HUES64 (cell line): Measurements from ENCODE around the gene FAM131C.
"Not testable (repeated sequence)": the region's sequence is repeated elsewhere in the genome, so short reads cannot be mapped to it uniquely, and the experiment has no call there.

Experiments used
- H3K27ac ChIP-seq: 2 replicates; pipeline ENCODE4 v1.7.0; 2013; ENCODE audit warnings: low read depth, low read length, inconsistent platforms
- H3K27me3 ChIP-seq: 2 replicates; pipeline ENCODE4 v1.6.1; 2013; ENCODE audit warnings: mild to moderate bottlenecking, low read length; ENCODE audit not compliant: insufficient read depth
- H3K36me3 ChIP-seq: 2 replicates; pipeline ENCODE4 v1.6.1; 2013; ENCODE audit warnings: mild to moderate bottlenecking, low read length; ENCODE audit not compliant: insufficient read depth
- H3K4me1 ChIP-seq: 2 replicates; pipeline ENCODE4 v1.6.1; 2013; ENCODE audit warnings: mild to moderate bottlenecking, low read length, moderate library complexity; ENCODE audit not compliant: insufficient read depth
- H3K4me3 ChIP-seq: 2 replicates; pipeline ENCODE4 v1.5.1; 2013; ENCODE audit warnings: mild to moderate bottlenecking, low read length, moderate library complexity
- H3K9ac ChIP-seq: 2 replicates; pipeline ENCODE4 v1.6.1; 2013; ENCODE audit warnings: mild to moderate bottlenecking, low read depth, low read length
- H3K9me3 ChIP-seq: 2 replicates; pipeline ENCODE4 v1.6.1; 2013; ENCODE audit warnings: low read depth, low read length; ENCODE audit not compliant: insufficient read depth
- WGBS: fragments of 150-250, 120-280 bp; methylation state at CpG from one replicate; pipeline ENCODE4 v1.1.7; 2013; ENCODE audit warnings: missing lambda C conversion rate; 5-methylcytosine and 5-hydroxymethylcytosine counted together

FAM131C gene

DNA sequence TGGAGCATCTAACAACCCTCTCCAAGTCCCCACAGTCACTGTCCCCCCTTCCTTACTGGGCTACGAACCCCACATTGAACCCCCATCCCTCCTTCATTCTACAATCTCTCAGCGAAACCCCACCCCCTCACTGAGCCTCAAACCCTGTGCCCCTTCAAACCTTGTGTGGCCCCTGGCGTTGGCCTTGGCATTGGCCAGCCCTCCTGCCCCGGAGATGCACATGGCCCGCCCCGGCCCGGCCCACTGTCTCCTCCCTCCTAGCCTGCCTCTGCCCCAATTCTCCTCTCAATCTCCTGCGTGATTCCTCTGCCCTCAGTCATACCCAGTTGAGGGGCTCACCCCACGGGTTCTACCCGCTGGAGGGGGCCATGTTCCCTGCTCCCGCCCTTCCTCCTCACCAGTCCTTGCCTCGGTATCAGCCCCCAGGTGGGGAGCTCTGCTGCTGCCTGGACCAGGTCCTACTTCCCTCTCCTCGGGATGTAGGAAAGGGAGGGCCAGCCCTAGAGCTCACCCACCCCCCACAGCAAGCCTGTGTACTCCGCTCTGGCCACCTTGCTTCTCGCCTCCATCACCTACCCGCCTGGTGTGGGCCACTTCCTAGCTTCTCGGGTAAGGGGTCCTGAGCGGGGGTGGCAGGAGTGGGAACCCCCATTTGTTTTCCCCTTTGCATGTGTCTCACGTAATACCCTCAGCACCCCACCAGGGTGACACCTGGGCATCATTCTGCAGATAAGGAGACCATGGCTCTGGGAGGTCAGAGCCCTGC, 45.0 kb downstream of the FAM131C start:
- Histone ChIP-seq H3K4me3 (no peak overlapping the region), H3K4me1 (no peaks in the 10 kb centered on the region), H3K9me3 (no peaks in the 10 kb centered on the region), H3K36me3 (no peaks in the 10 kb centered on the region), H3K9ac (no peak overlapping the region), H3K27me3 (peaks cover 15% of the 10 kb centered on the region), H3K27ac (no peak overlapping the region)
- 81% methylated on average over 19 of the region's 19 CpGs for WGBS

- Histone ChIP-seq H3K4me1 (no peaks in the 10 kb centered on the region), H3K9ac (no peak overlapping the region), H3K9me3 (no peaks in the 10 kb centered on the region), H3K36me3 (no peaks in the 10 kb centered on the region), H3K4me3 (peak overlapping the region; percentile 50), H3K27me3 (peaks cover 15% of the 10 kb centered on the region), H3K27ac (no peak overlapping the region)
- WGBS: 14% methylated on average over 32 of the region's 33 CpGs
Observed at GRCh38 chr1:16026723-16027484, 46.5 kb downstream of the FAM131C start.

GRCh38 chr1:16026302-16026701, 47.1 kb downstream of the FAM131C start:
- H3K4me1 ChIP-seq, H3K9me3 ChIP-seq, H3K27ac ChIP-seq, H3K9ac ChIP-seq, H3K36me3 ChIP-seq: not testable (repeated sequence)
- 11% methylated on average over 3 of the region's 10 CpGs for WGBS
- Histone ChIP-seq H3K27me3 (peaks cover 19% of the 10 kb centered on the region), H3K4me3 (peak overlapping the region; percentile 50)

GRCh38 chr1:16023050-16023653, 50.3 kb downstream of the FAM131C start:
- H3K9ac ChIP-seq: no peak overlapping the region
- peaks cover 9% of the 10 kb centered on the region for H3K4me1 ChIP-seq
- no peaks in the 10 kb centered on the region for H3K36me3 ChIP-seq
- H3K27me3 ChIP-seq: peaks cover 17% of the 10 kb centered on the region
- no peaks in the 10 kb centered on the region for H3K9me3 ChIP-seq
- 86% methylated on average over 7 of the region's 7 CpGs for WGBS
- no peak overlapping the region for H3K27ac ChIP-seq
- H3K4me3 ChIP-seq: no peak overlapping the region

DNA sequence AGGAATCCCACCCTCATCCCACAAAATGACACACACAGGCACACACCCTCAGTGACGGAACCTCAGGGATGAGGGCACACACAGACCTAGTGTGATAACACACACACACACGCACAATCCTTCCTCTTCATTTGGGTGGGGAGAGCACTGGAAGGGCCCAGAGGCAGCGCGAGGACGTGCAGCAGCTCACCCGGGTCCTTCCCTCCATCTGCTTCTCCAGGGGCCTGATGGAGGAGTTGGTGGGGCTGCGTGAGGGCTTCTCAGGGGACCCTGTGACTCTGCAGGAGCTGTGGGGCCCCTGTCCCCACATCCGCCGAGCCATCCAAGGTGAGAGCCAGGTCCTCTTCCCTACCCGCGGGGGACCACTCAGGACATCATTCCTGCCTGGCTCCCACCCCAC, 51.1 kb downstream of the FAM131C start:
- WGBS: 90% methylated on average over 11 of the region's 11 CpGs
- peaks cover 17% of the 10 kb centered on the region for H3K27me3 ChIP-seq
- no peak overlapping the region for H3K4me3 ChIP-seq
- H3K36me3 ChIP-seq: no peaks in the 10 kb centered on the region
- H3K9ac ChIP-seq: no peak overlapping the region
- H3K4me1 ChIP-seq: peaks cover 13% of the 10 kb centered on the region
- no peak overlapping the region for H3K27ac ChIP-seq
- H3K9me3 ChIP-seq: no peaks in the 10 kb centered on the region

DNA sequence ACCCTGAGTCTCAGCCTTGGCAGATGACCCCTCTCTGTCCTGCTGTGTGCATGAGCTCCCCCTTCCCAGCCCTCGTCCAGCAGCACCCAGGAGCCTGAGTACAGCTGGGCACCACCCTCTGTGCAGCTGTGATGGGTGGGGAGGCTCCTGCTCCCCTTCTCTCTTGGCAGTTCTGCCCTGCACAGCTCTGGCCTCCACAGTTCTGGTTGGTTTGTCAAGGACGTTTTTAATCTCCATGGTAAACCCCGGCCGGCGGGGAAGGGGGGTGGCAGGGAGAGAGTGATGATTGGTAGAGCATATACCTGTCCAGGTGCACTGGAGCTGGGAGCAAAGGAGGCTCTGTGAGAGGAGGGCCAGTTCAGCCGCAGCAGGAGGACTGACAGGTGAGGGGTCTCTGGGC, 51.8 kb downstream of the FAM131C start, which contains the start of gene CLCNKA:
TSS of gene CLCNKA (plus strand) at position 356 of the 400 bp plus-strand sequence. CDS start 584 bp downstream, outside the sequence.
- no peak within 1 kb of the TSS for H3K9ac ChIP-seq

GRCh38 chr1:16020878-16021277, 52.6 kb downstream of the FAM131C start:
- not testable (repeated sequence) for H3K27ac ChIP-seq, H3K9ac ChIP-seq, H3K9me3 ChIP-seq, H3K36me3 ChIP-seq, H3K4me3 ChIP-seq
- Histone ChIP-seq H3K27me3 (peaks cover 15% of the 10 kb centered on the region), H3K4me1 (peaks cover 13% of the 10 kb centered on the region)
- 85% methylated on average over 9 of the region's 9 CpGs for WGBS

More for the DNA sequence above, 51.8 kb downstream of the FAM131C start, which contains the start of gene CLCNKA:
- Histone ChIP-seq H3K27me3 (peaks cover 15% of the 10 kb centered on the region), H3K27ac (no peak within 1 kb of the TSS), H3K4me3 (no peak within 1 kb of the TSS), H3K4me1 (peaks cover 13% of the 10 kb centered on the region), H3K9me3 (no peaks in the 10 kb centered on the region), H3K36me3 (no peaks in the 10 kb centered on the region)
- WGBS: 74% methylated on average over 6 of the region's 6 CpGs

DNA sequence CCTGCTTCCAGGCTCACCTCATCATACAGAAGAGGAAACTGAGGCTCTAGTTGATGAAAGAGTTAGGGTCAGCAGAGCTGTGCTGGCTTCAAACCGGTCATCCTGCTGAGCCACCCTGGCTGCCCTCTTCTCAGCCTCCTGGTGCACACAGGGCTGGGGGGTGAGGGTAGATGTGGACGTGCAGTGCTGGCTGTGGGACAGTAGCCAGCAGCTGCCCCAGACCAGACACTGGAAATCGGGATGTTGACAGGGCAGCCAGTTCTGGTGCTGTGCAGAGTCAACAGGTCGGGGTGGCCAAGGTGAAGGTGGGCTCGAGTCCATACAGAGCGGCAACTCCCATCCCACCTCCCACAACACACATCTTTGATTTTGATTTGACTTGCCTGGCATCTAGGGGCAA, 53.1 kb downstream of the FAM131C start:
- Histone ChIP-seq H3K9ac (no peak overlapping the region), H3K36me3 (no peaks in the 10 kb centered on the region), H3K4me1 (peaks cover 13% of the 10 kb centered on the region), H3K27ac (no peak overlapping the region), H3K9me3 (no peaks in the 10 kb centered on the region), H3K4me3 (no peak overlapping the region), H3K27me3 (peaks cover 15% of the 10 kb centered on the region)
- WGBS: 88% methylated on average over 6 of the region's 6 CpGs

GRCh38 chr1:16019644-16020277, 53.7 kb downstream of the FAM131C start:
- no peak overlapping the region for H3K9ac ChIP-seq
- no peak overlapping the region for H3K4me3 ChIP-seq
- WGBS: 70% methylated on average over 9 of the region's 9 CpGs
- peaks cover 11% of the 10 kb centered on the region; the same call in 1 of the 2 replicates for H3K27me3 ChIP-seq
- H3K27ac ChIP-seq: no peak overlapping the region
- no peaks in the 10 kb centered on the region for H3K36me3 ChIP-seq
- peaks cover 13% of the 10 kb centered on the region for H3K4me1 ChIP-seq
- H3K9me3 ChIP-seq: no peaks in the 10 kb centered on the region

DNA sequence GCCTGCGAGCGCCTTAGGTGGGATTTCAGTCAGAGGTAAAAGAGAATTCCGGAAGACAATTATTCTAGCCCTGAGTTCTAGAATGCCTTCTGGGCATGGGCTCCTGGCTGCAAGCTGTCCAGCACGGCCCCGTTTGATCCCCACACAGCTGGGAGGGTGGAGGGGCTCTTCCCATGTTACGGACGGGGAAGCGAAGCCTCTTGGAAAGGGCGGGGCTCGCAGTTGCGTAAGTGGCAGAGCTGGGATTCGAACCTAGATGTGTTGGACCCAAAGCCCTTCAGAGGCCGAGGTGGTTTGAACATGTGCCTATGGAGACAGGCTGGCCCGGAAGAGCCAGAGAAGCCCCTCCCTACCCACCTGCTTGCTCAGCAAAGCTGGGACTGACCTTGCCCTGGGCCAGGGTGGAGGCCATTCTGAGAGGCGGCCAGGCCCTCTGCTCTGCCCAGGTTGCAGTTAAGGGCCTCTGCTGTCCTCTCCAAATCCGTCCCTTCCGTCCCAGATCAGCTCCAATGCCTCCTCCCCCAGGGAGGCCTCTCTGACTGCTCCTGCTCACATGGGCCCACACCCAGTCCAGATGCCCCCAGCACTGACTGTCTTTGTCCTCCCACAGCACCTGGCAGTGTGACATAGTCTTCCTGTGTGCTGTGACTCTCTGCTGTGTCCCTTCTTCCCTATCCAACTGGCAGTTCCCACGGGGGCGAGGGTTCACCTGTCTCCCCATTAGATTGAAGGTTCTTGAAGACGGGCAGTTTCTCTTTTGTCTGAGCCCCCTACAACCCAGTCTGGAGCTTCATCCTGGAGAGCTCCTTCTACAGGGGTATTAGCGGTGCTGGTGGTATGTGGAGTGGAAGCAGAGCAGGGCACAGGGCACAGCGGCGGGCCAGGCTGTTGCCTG, 54.5 kb downstream of the FAM131C start:
- peaks cover 8% of the 10 kb centered on the region; the same call in 1 of the 2 replicates for H3K27me3 ChIP-seq
- peaks cover 13% of the 10 kb centered on the region for H3K4me1 ChIP-seq

More for the DNA sequence above, 54.5 kb downstream of the FAM131C start:
- Histone ChIP-seq H3K36me3 (no peaks in the 10 kb centered on the region), H3K9ac (no peak overlapping the region), H3K4me3 (no peak overlapping the region), H3K9me3 (no peaks in the 10 kb centered on the region), H3K27ac (no peak overlapping the region)
- WGBS: 87% methylated on average over 23 of the region's 23 CpGs
